H1 (cell line): ENCODE data around the gene ST14.

Experiments
- POLR2A ChIP-seq, 2 experiments: IDR thresholded peaks; 1 replicate in 1 of 2; 2 replicates in 1 of 2; pipeline ENCODE4 v1.6.1; 2011; ENCODE audit warnings: low read depth in 2 of 2, low read length in 2 of 2, mild to moderate bottlenecking in 2 of 2; ENCODE audit errors: control extremely low read depth in 1 of 2
- SIN3A ChIP-seq, 2 experiments: IDR thresholded peaks in 1 of 2; conservative IDR thresholded peaks in 1 of 2; 2 replicates each; pipeline ENCODE4 v1.6.1; 2011 to 2012; ENCODE audit warnings: low read length in 2 of 2, improper control_type of control experiment in 1 of 2, low read depth in 1 of 2, mild to moderate bottlenecking in 1 of 2
- TF ChIP-seq, protein P1 (sequence below): IDR thresholded peaks from 2 replicates; pipeline ENCODE4 v1.6.1; 2011; ENCODE audit warnings: low read depth, mild to moderate bottlenecking, low read length; ENCODE audit not compliant: insufficient read depth
- TF ChIP-seq, protein P2 (sequence below), 3 experiments: IDR thresholded peaks; 1 replicate in 2 of 3; 2 replicates in 1 of 3; pipeline versions ENCODE4 v1.5.1 to v1.6.1; 2011; ENCODE audit warnings: low read length in 3 of 3, mild to moderate bottlenecking in 3 of 3, inconsistent platforms in 2 of 3, low read depth in 1 of 3, moderate library complexity in 1 of 3; ENCODE audit not compliant: insufficient read depth in 1 of 3; ENCODE audit errors: control extremely low read depth in 1 of 3

DNA sequence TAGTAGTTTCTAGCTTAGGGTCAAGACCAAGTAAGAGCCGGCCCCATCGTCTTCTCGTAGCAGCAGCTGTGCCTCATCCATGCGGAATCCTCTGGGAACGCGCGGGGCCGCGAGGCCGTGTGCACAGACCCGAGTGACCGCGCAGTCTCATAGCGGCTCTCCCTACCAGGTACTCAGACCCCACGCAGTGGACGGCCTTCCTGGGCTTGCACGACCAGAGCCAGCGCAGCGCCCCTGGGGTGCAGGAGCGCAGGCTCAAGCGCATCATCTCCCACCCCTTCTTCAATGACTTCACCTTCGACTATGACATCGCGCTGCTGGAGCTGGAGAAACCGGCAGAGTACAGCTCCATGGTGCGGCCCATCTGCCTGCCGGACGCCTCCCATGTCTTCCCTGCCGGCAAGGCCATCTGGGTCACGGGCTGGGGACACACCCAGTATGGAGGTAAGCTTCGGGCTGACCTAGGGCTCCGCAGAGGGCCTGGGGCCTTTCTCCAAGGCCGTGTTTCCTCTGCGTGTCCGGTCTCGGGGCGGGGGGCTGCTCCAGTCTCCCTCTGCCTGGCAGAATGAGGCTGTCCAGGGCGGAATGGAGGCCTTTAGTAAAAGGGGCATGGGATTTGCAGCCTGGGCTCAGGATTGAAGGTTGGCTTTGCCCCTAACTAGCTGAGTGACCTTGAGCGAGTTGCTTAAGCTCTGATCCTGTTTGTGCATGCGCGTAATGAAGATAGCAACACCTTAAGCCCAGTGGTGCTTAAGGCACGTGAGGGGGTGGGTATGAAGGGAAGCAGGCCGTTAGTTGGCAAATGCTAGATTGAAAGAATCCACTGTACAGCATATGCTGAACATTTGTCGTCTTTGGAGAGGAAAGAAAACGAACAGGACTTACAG is 48.9 kb downstream of the ST14 start:
- TF ChIP-seq, protein P1, sequence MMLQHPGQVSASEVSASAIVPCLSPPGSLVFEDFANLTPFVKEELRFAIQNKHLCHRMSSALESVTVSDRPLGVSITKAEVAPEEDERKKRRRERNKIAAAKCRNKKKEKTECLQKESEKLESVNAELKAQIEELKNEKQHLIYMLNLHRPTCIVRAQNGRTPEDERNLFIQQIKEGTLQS = no peak
- no peak for TF ChIP-seq SIN3A (conservative IDR thresholded peaks at IDR 0.05 in 1 of 2, IDR thresholded peaks at IDR 0.05 in 1 of 2; ENCODE audit: low read depth in 1 of 2, low read length in 2 of 2)
- no peak for TF ChIP-seq POLR2A (IDR thresholded peaks at IDR 0.05; ENCODE audit: control extremely low read depth in 1 of 2, low read depth in 2 of 2, low read length in 2 of 2)
- TF ChIP-seq, protein P2, sequence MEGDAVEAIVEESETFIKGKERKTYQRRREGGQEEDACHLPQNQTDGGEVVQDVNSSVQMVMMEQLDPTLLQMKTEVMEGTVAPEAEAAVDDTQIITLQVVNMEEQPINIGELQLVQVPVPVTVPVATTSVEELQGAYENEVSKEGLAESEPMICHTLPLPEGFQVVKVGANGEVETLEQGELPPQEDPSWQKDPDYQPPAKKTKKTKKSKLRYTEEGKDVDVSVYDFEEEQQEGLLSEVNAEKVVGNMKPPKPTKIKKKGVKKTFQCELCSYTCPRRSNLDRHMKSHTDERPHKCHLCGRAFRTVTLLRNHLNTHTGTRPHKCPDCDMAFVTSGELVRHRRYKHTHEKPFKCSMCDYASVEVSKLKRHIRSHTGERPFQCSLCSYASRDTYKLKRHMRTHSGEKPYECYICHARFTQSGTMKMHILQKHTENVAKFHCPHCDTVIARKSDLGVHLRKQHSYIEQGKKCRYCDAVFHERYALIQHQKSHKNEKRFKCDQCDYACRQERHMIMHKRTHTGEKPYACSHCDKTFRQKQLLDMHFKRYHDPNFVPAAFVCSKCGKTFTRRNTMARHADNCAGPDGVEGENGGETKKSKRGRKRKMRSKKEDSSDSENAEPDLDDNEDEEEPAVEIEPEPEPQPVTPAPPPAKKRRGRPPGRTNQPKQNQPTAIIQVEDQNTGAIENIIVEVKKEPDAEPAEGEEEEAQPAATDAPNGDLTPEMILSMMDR (IDR thresholded peaks at IDR 0.05; ENCODE audit: control extremely low read depth in 1 of 3, insufficient read depth in 1 of 3, low read depth in 1 of 3, low read length in 3 of 3) = no peak
